ENCODE measurements around the gene COL5A1.

DNA sequence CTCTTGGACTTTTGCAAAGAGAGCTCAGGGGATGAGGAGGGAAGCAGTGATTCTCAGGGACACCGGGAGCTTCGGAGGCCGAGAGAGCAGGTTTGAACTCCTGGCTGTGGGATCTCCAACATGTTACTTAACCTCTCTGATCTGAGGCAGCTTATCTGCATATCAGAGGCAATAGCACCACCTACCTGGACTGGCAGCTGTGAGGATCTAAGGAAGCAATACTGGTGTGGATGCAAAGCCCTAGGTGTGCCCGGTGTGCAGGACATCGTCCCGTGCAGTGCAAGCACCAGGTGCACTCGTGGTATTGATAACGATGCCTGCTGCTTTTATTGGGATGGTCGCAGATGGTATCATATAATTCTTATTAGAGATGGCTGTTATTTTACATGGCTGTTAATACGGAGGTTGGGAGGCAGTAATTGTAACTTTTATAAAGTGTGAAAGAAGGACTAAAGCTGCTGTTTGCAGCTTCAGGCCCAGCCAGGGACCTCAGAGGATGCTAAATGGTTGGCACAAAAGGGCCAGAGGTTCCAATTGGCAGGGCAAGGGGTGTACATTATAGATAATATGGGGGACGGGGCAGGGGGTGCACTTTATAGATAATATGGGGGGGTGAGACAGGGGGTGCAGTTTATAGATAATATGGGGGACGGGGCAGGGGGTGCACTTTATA is 14.9 kb downstream of the COL5A1 start:
- TF ChIP-seq, protein P1, sequence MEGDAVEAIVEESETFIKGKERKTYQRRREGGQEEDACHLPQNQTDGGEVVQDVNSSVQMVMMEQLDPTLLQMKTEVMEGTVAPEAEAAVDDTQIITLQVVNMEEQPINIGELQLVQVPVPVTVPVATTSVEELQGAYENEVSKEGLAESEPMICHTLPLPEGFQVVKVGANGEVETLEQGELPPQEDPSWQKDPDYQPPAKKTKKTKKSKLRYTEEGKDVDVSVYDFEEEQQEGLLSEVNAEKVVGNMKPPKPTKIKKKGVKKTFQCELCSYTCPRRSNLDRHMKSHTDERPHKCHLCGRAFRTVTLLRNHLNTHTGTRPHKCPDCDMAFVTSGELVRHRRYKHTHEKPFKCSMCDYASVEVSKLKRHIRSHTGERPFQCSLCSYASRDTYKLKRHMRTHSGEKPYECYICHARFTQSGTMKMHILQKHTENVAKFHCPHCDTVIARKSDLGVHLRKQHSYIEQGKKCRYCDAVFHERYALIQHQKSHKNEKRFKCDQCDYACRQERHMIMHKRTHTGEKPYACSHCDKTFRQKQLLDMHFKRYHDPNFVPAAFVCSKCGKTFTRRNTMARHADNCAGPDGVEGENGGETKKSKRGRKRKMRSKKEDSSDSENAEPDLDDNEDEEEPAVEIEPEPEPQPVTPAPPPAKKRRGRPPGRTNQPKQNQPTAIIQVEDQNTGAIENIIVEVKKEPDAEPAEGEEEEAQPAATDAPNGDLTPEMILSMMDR (IDR thresholded peaks at IDR 0.05), result no peak
- TF ChIP-seq POLR2A (IDR thresholded peaks at IDR 0.05), result no peak
